ENCODE results near the gene TPTE.

DNA sequence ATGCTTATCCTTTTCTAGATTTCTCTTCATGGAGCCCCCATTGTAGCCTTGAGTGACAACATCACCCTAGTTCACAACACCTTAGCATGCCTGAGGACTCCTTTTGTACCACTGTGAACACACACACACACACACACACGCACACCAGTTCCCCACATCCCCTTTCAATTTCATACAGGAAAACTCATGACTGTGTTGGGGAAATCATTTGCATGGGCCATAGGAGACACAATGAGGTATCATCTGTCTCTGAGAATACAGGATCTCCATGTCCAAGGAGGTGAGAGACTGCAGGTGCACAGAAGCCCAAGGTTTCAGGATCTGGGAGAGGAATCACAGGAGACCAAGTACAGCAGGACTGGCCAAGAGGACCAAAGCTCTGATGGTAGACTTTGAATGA, 119.7 kb downstream of the TPTE start:
- TF ChIP-seq, protein P1, sequence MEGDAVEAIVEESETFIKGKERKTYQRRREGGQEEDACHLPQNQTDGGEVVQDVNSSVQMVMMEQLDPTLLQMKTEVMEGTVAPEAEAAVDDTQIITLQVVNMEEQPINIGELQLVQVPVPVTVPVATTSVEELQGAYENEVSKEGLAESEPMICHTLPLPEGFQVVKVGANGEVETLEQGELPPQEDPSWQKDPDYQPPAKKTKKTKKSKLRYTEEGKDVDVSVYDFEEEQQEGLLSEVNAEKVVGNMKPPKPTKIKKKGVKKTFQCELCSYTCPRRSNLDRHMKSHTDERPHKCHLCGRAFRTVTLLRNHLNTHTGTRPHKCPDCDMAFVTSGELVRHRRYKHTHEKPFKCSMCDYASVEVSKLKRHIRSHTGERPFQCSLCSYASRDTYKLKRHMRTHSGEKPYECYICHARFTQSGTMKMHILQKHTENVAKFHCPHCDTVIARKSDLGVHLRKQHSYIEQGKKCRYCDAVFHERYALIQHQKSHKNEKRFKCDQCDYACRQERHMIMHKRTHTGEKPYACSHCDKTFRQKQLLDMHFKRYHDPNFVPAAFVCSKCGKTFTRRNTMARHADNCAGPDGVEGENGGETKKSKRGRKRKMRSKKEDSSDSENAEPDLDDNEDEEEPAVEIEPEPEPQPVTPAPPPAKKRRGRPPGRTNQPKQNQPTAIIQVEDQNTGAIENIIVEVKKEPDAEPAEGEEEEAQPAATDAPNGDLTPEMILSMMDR (IDR thresholded peaks at IDR 0.05): no peak
- TF ChIP-seq ZFX (IDR thresholded peaks at IDR 0.05; ENCODE audit: borderline replicate concordance): no peak
